ENCODE data around the gene DALRD3. TPM values are rescaled to one million over a fixed set of nuclear protein-coding genes. Genes with fewer than 3 reads are reported as not detected.

DALRD3 gene
- total and polyA plus RNA-seq, 4 donors = 8.8 to 42.4 (median 15.4) TPM

GRCh38 chr3:49030321-49030720 is 11.9 kb upstream of the DALRD3 start:
- intact Hi-C loops (cut with DNase I) = no loop called here
- Histone ChIP-seq H3K4me1 (ENCODE audit: control insufficient read depth in 1 of 2, insufficient read depth in 2 of 2, low read length in 2 of 2) (no peaks in the 10 kb centered on the region), H3K4me3 (ENCODE audit: low read length in 2 of 2) (no peak overlapping the region), H3K9me3 (ENCODE audit: control insufficient read depth, low read length) (no peaks in the 10 kb centered on the region), H3K27me3 (ENCODE audit: control insufficient read depth in 1 of 2, insufficient read depth in 2 of 2, low read length in 1 of 2) (peaks cover 0 to 1% of the 10 kb centered on the region in 2 donors), H3K36me3 (ENCODE audit: control insufficient read depth in 1 of 2, insufficient read depth in 2 of 2, low read length in 1 of 2) (peaks cover 0 to 11% of the 10 kb centered on the region in 2 donors), H3K27ac (ENCODE audit: low read depth in 1 of 2, low read length in 2 of 2) (no peak overlapping the region)
- 82 to 83% methylated on average over 6 of the region's 6 CpGs for WGBS, 2 donors
- ATAC-seq (ENCODE audit: low FRiP score) (no peak), DNase-seq (no peak)

GRCh38 chr3:49029563-49029884 is 11.1 kb upstream of the DALRD3 start:
- H3K27ac ChIP-seq (ENCODE audit: low read depth in 1 of 2, low read length in 2 of 2) = no peak overlapping the region
- H3K4me3 ChIP-seq (ENCODE audit: low read length in 2 of 2) = no peak overlapping the region
- intact Hi-C loops (cut with DNase I) = loop anchor here in 1 of 2 donors (5.0 kb wide), 2 partner anchors 37 to 63 kb away; partner anchors contain the start of genes P4HTM and QRICH1
- no peak for DNase-seq
- no peaks in the 10 kb centered on the region for H3K9me3 ChIP-seq (ENCODE audit: control insufficient read depth, low read length)
- no peak for ATAC-seq (ENCODE audit: low FRiP score)
- no peaks in the 10 kb centered on the region for H3K4me1 ChIP-seq (ENCODE audit: control insufficient read depth in 1 of 2, insufficient read depth in 2 of 2, low read length in 2 of 2)
- peaks cover 0 to 13% of the 10 kb centered on the region in 2 donors for H3K36me3 ChIP-seq (ENCODE audit: control insufficient read depth in 1 of 2, insufficient read depth in 2 of 2, low read length in 1 of 2)
- 0 to 1% methylated on average over 7 of the region's 7 CpGs for WGBS, 2 donors
- peaks cover 0 to 1% of the 10 kb centered on the region in 2 donors for H3K27me3 ChIP-seq (ENCODE audit: control insufficient read depth in 1 of 2, insufficient read depth in 2 of 2, low read length in 1 of 2)

GRCh38 chr3:49028673-49029562 is 10.5 kb upstream of the DALRD3 start, which contains the start of gene IMPDH2:
TSS of gene IMPDH2 (minus strand) at chr3:49029398. CDS start at chr3:49029350, 48 bp downstream.
- peaks cover 0 to 13% of the 10 kb centered on the region in 2 donors for H3K36me3 ChIP-seq (ENCODE audit: control insufficient read depth in 1 of 2, insufficient read depth in 2 of 2, low read length in 1 of 2)
- DNase-seq (peak; percentile 96 to 98), ATAC-seq (ENCODE audit: low FRiP score) (peak; percentile 97)
- no peaks in the 10 kb centered on the region for H3K4me1 ChIP-seq (ENCODE audit: control insufficient read depth in 1 of 2, insufficient read depth in 2 of 2, low read length in 2 of 2)
- 1 to 2% methylated on average over 55 of the region's 55 CpGs for WGBS, 2 donors
- H3K27me3 ChIP-seq (ENCODE audit: control insufficient read depth in 1 of 2, insufficient read depth in 2 of 2, low read length in 1 of 2) = peaks cover 0 to 1% of the 10 kb centered on the region in 2 donors
- H3K27ac ChIP-seq (ENCODE audit: low read depth in 1 of 2, low read length in 2 of 2) = peak within 1 kb of the TSS in 1 of 2 donors; percentile 72
- peak within 1 kb of the TSS; percentile 19 to 37 for H3K4me3 ChIP-seq (ENCODE audit: low read length in 2 of 2)
- no peaks in the 10 kb centered on the region for H3K9me3 ChIP-seq (ENCODE audit: control insufficient read depth, low read length)
- intact Hi-C loops (cut with DNase I) = loop anchor here in 1 of 2 donors (5.0 kb wide), 2 partner anchors 37 to 63 kb away; partner anchors contain the start of genes P4HTM and QRICH1

GRCh38 chr3:49028298-49028672 is 9.9 kb upstream of the DALRD3 start:
- intact Hi-C loops (cut with DNase I) = loop anchor here in 1 of 2 donors (5.0 kb wide), 2 partner anchors 36 to 64 kb away; partner anchors contain the start of genes P4HTM and QRICH1
- Histone ChIP-seq H3K27ac (ENCODE audit: low read depth in 1 of 2, low read length in 2 of 2) (peak overlapping the region in 1 of 2 donors; percentile 72), H3K36me3 (ENCODE audit: control insufficient read depth in 1 of 2, insufficient read depth in 2 of 2, low read length in 1 of 2) (peaks cover 0 to 13% of the 10 kb centered on the region in 2 donors)

GRCh38 chr3:49027634-49028033 is 9.3 kb upstream of the DALRD3 start:
- Histone ChIP-seq H3K9me3 (ENCODE audit: control insufficient read depth, low read length) (no peaks in the 10 kb centered on the region), H3K27me3 (ENCODE audit: control insufficient read depth in 1 of 2, insufficient read depth in 2 of 2, low read length in 1 of 2) (peaks cover 0 to 1% of the 10 kb centered on the region in 2 donors), H3K36me3 (ENCODE audit: control insufficient read depth in 1 of 2, insufficient read depth in 2 of 2, low read length in 1 of 2) (peaks cover 0 to 10% of the 10 kb centered on the region in 2 donors), H3K4me3 (ENCODE audit: low read length in 2 of 2) (no peak overlapping the region), H3K27ac (ENCODE audit: low read depth in 1 of 2, low read length in 2 of 2) (no peak overlapping the region), H3K4me1 (ENCODE audit: control insufficient read depth in 1 of 2, insufficient read depth in 2 of 2, low read length in 2 of 2) (no peaks in the 10 kb centered on the region)
- WGBS, 2 donors = 94% methylated on average over 9 of the region's 9 CpGs
- DNase-seq (no peak), ATAC-seq (ENCODE audit: low FRiP score) (no peak)
- intact Hi-C loops (cut with DNase I) = loop anchor here in 1 of 2 donors (5.0 kb wide), 2 partner anchors 35 to 65 kb away; partner anchors contain the start of genes P4HTM and QRICH1

More at GRCh38 chr3:49028298-49028672, 9.9 kb upstream of the DALRD3 start:
- ATAC-seq (ENCODE audit: low FRiP score) = no peak
- H3K4me3 ChIP-seq (ENCODE audit: low read length in 2 of 2) = no peak overlapping the region
- DNase-seq = no peak
- H3K27me3 ChIP-seq (ENCODE audit: control insufficient read depth in 1 of 2, insufficient read depth in 2 of 2, low read length in 1 of 2) = peaks cover 0 to 1% of the 10 kb centered on the region in 2 donors
- no peaks in the 10 kb centered on the region for H3K4me1 ChIP-seq (ENCODE audit: control insufficient read depth in 1 of 2, insufficient read depth in 2 of 2, low read length in 2 of 2)
- no peaks in the 10 kb centered on the region for H3K9me3 ChIP-seq (ENCODE audit: control insufficient read depth, low read length)
- WGBS, 2 donors = 79 to 81% methylated on average over 4 of the region's 4 CpGs

- Histone ChIP-seq H3K27ac (ENCODE audit: low read depth in 1 of 2, low read length in 2 of 2) (no peak overlapping the region), H3K4me1 (ENCODE audit: control insufficient read depth in 1 of 2, insufficient read depth in 2 of 2, low read length in 2 of 2) (no peaks in the 10 kb centered on the region), H3K9me3 (ENCODE audit: control insufficient read depth, low read length) (no peaks in the 10 kb centered on the region), H3K36me3 (ENCODE audit: control insufficient read depth in 1 of 2, insufficient read depth in 2 of 2, low read length in 1 of 2) (peaks cover 0 to 5% of the 10 kb centered on the region in 2 donors), H3K4me3 (ENCODE audit: low read length in 2 of 2) (no peak overlapping the region), H3K27me3 (ENCODE audit: control insufficient read depth in 1 of 2, insufficient read depth in 2 of 2, low read length in 1 of 2) (peaks cover 0 to 1% of the 10 kb centered on the region in 2 donors)
- ATAC-seq (ENCODE audit: low FRiP score) = no peak
- no peak for DNase-seq
- 86 to 92% methylated on average over 3 of the region's 3 CpGs for WGBS, 2 donors
- intact Hi-C loops (cut with DNase I) = loop anchor here in 1 of 2 donors (5.0 kb wide), 2 partner anchors 34 to 66 kb away; partner anchors contain the start of genes P4HTM and QRICH1
Observed at GRCh38 chr3:49026536-49026935, 8.2 kb upstream of the DALRD3 start.

- H3K36me3 ChIP-seq (ENCODE audit: control insufficient read depth in 1 of 2, insufficient read depth in 2 of 2, low read length in 1 of 2) = peaks cover 0 to 5% of the 10 kb centered on the region in 2 donors
- WGBS, 2 donors = 81 to 84% methylated on average over 8 of the region's 8 CpGs
- ATAC-seq (ENCODE audit: low FRiP score) (no peak), DNase-seq (no peak)
- H3K4me3 ChIP-seq (ENCODE audit: low read length in 2 of 2) = no peak overlapping the region
- H3K4me1 ChIP-seq (ENCODE audit: control insufficient read depth in 1 of 2, insufficient read depth in 2 of 2, low read length in 2 of 2) = no peaks in the 10 kb centered on the region
- no peak overlapping the region for H3K27ac ChIP-seq (ENCODE audit: low read depth in 1 of 2, low read length in 2 of 2)
- no peaks in the 10 kb centered on the region for H3K9me3 ChIP-seq (ENCODE audit: control insufficient read depth, low read length)
- peaks cover 0 to 3% of the 10 kb centered on the region in 2 donors for H3K27me3 ChIP-seq (ENCODE audit: control insufficient read depth in 1 of 2, insufficient read depth in 2 of 2, low read length in 1 of 2)
- intact Hi-C loops (cut with DNase I) = loop anchor here in 1 of 2 donors (5.0 kb wide), 2 partner anchors 34 to 66 kb away; partner anchors contain the start of genes P4HTM and QRICH1
Observed at GRCh38 chr3:49025793-49026520, 7.6 kb upstream of the DALRD3 start.

All from aorta (tissue), 5 donors.